Left cardiac atrium (tissue), 4 donors: ENCODE data around the gene RTN1. TPM values are rescaled to one million over a fixed set of nuclear protein-coding genes. Genes with fewer than 3 reads are reported as not detected.

Experiments used
- ATAC-seq, 2 donors: fragments of 200-7000 bp; cut with Tn5 transposase; one replicate each; pipeline ENCODE4 v1.9.1; 2020; ENCODE audit warnings: mild to moderate bottlenecking in 2 of 2, moderate library complexity in 2 of 2
- DNase-seq: peaks from one replicate; pipeline ENCODE4 v3.0.0-alpha.2; 2020
- intact Hi-C, 2 donors: fragments of 100-400 bp; cut with DNase I; formaldehyde crosslinking; loops; one replicate each; pipeline versions ENCODE4 v1.14.1 to v1.15.1; 2022 to 2023
- total RNA-seq, 2 donors: library from RNA; stranded (reverse); fragmentation: NEBNext Ultra II Directional; extraction: Animal tissue kit (Norgen Biotek cat#: 25700); gene quantifications; one replicate each; pipeline ENCODE4 v1.2.1, GENCODE V29; 2021
- donor health status: DM: no; HTN: yes; CAD: no.
- donor health status: DM: no; HTN: yes; CAD: no; lungs with severe emphysema.
- donor health status: DM: yes; HTN: yes; CAD: no.
- donor health status: Dilated cardiomyopathy.

RTN1 gene
- total RNA-seq, 2 donors from 2014 or later: 1.1 to 3.0 TPM

GRCh38 chr14:59852350-59852749 is 18.2 kb downstream of the RTN1 start:
- intact Hi-C loops: no loop called here
- no peak for DNase-seq
- no peak for ATAC-seq

GRCh38 chr14:59850458-59850857 is 20.1 kb downstream of the RTN1 start:
- DNase-seq (no peak), ATAC-seq (no peak)
- intact Hi-C loops: no loop called here

GRCh38 chr14:59849411-59850130 is 21.0 kb downstream of the RTN1 start:
- DNase-seq: no peak
- ATAC-seq: peak in 1 of 2 donors; percentile 79
- intact Hi-C loops: no loop called here

- intact Hi-C loops: no loop called here
- ATAC-seq (no peak), DNase-seq (no peak)
Measured at GRCh38 chr14:59848671-59849070, 21.9 kb downstream of the RTN1 start.

GRCh38 chr14:59847711-59848110 is 22.9 kb downstream of the RTN1 start:
- ATAC-seq (no peak), DNase-seq (no peak)
- intact Hi-C loops: no loop called here

GRCh38 chr14:59846595-59846994 is 24.0 kb downstream of the RTN1 start:
- intact Hi-C loops: no loop called here
- ATAC-seq (no peak), DNase-seq (no peak)

GRCh38 chr14:59845245-59845644 is 25.3 kb downstream of the RTN1 start:
- no peak for ATAC-seq
- no peak for DNase-seq
- intact Hi-C loops: no loop called here

GRCh38 chr14:59844186-59844812 is 26.3 kb downstream of the RTN1 start:
- DNase-seq: no peak
- ATAC-seq: no peak
- intact Hi-C loops: no loop called here

GRCh38 chr14:59836116-59836515 is 34.5 kb downstream of the RTN1 start:
- no peak for ATAC-seq
- intact Hi-C loops: no loop called here
- no peak for DNase-seq

- intact Hi-C loops: no loop called here
- ATAC-seq: no peak
- no peak for DNase-seq
Measured at GRCh38 chr14:59832653-59833294, 37.8 kb downstream of the RTN1 start.

GRCh38 chr14:59831121-59831730 is 39.4 kb downstream of the RTN1 start:
- ATAC-seq (no peak), DNase-seq (no peak)
- intact Hi-C loops: no loop called here

GRCh38 chr14:59830338-59830734 is 40.2 kb downstream of the RTN1 start:
- intact Hi-C loops: no loop called here
- DNase-seq (no peak), ATAC-seq (no peak)

- no peak for DNase-seq
- no peak for ATAC-seq
- intact Hi-C loops: no loop called here
Measured at GRCh38 chr14:59829469-59830337, 40.9 kb downstream of the RTN1 start.

GRCh38 chr14:59828276-59828675 is 42.3 kb downstream of the RTN1 start:
- DNase-seq (no peak), ATAC-seq (no peak)
- intact Hi-C loops: no loop called here

GRCh38 chr14:59827401-59827800 is 43.2 kb downstream of the RTN1 start:
- intact Hi-C loops: no loop called here
- ATAC-seq: no peak
- no peak for DNase-seq

- ATAC-seq: no peak
- intact Hi-C loops: no loop called here
- DNase-seq: no peak
Measured at GRCh38 chr14:59826150-59826549, 44.4 kb downstream of the RTN1 start.

GRCh38 chr14:59823179-59823578 is 47.4 kb downstream of the RTN1 start:
- DNase-seq (no peak), ATAC-seq (no peak)
- intact Hi-C loops: no loop called here

GRCh38 chr14:59819446-59820088 is 51.0 kb downstream of the RTN1 start:
- intact Hi-C loops: no loop called here
- ATAC-seq (no peak), DNase-seq (no peak)

GRCh38 chr14:59816941-59817340 is 53.6 kb downstream of the RTN1 start:
- ATAC-seq (no peak), DNase-seq (no peak)
- intact Hi-C loops: no loop called here
